NT2/D1 (cell line): ENCODE data around the gene HECW1.

Experiments
- SUZ12 ChIP-seq: IDR thresholded peaks from 2 replicates; pipeline ENCODE4 v1.6.1; 2011; ENCODE audit not compliant: insufficient read length, insufficient read depth; ENCODE audit errors: extremely low read depth
- YY1 ChIP-seq: IDR thresholded peaks from 2 replicates; pipeline ENCODE4 v1.6.1; 2011; ENCODE audit not compliant: insufficient read length, insufficient read depth
- ZNF274 ChIP-seq: IDR thresholded peaks from 2 replicates; pipeline ENCODE4 v1.6.1; 2011; ENCODE audit warnings: mild to moderate bottlenecking, low read depth, low read length

DNA sequence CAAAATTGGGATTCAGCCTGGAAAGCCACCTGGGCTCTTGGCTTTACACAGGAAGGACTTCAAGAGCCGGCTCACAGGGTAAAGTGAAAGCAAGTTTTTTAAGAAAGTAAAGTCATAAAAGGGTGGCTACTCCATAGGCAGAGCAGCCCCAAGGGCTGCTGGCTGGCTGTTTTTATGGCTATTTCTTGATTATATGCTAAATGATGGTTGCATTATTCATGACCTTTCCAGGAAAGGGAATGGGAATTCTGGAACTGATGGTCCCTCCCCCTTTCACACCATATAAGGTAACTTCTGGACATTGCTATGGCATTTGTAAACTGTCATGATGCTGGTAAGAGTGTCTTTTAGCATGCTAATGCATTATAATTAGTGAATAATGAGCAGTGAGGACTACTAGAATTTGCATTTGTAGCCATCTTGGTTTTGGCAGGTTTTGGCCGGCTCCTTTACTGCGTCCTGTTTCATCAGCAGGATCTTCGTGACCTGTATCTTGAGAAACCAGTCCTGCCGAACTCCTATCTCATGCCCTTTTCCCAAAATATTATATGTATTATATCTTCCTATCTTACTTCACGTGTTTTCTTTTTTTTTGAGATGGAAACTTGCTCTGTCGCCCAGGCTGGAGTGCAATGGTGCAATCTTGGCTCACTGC is 80.5 kb downstream of the HECW1 start:
- TF ChIP-seq SUZ12 (no peak), YY1 (no peak), ZNF274 (no peak)
